Caki2 (cell line): ENCODE results near the gene LBX2. TPM values are rescaled to one million over a fixed set of nuclear protein-coding genes. Genes with fewer than 3 reads are reported as not detected.
A peak's percentile ranks its signal among the peaks of the same experiment; 100 is the strongest.
"Not testable (repeated sequence)": the region's sequence is repeated elsewhere in the genome, so short reads cannot be mapped to it uniquely, and the experiment has no call there.

Source experiments
- DNase-seq: peaks from one replicate; pipeline ENCODE4 v3.0.0-alpha.2; 2015; ENCODE audit warnings: low read depth
- in situ Hi-C: cut with HindIII; loops from 2 replicates; pipeline ENCODE4 v1.10.0; 2016; ENCODE audit warnings: low sequenced_read_pairs, low pct_unique_long_range_greater_than_20kb, mixed read lengths
- total RNA-seq: library from RNA; depleted of rRNA; stranded (reverse); fragments of >200 nt; shearing (Covaris generic); gene quantifications from 2 replicates; pipeline ENCODE4 v1.2.3, GENCODE V29; 2014; ENCODE audit warnings: low replicate concordance

Gene LBX2
- total RNA-seq, 1 experiment from 2014 or later, result 28.5 TPM

DNA sequence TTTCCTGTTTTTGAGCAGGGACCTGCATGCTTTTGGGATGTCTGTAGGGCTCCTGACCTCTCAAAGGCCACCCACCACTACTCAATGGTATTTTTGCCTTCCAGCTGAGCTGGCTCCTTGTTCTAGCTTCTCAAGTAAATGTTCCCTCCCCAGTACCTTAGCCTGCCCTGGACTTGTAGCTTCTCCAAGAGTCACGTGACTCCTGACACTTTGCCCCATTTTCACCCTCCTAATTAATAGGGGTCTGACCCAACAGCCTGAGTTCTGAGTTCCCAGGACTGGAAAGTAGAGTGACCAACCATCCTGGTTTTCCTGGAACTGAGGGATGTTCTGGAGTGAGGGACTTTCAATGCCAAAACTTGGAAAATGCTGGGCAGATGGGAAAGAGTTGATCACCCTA, 4.0 kb downstream of the LBX2 start:
- DNase-seq, result no peak
- in situ Hi-C loops, result no loop called here

DNA sequence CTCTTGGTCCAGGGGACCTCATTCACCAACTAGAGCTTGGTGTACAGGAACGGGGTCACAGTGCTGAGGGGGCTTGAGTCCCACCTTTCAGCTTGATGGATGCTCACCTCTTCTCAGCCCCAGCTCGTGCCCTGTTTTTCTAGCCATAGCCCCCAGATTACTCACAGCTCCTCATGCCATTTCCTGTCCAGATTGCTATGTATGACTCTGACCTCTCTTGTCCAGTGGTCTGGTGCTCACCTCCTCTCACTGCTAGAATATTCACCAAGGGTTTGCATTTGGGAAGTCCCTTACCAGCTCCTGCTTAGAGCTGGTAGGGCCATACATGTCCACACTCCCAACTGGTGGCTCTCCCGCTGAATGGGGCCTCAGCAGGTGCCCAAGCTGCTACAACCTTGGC, 5.9 kb downstream of the LBX2 start:
- in situ Hi-C loops, result no loop called here
- no peak for DNase-seq

GRCh38 chr2:74491648-74492544, 7.5 kb downstream of the LBX2 start:
- in situ Hi-C loops, result no loop called here
- no peak for DNase-seq

DNA sequence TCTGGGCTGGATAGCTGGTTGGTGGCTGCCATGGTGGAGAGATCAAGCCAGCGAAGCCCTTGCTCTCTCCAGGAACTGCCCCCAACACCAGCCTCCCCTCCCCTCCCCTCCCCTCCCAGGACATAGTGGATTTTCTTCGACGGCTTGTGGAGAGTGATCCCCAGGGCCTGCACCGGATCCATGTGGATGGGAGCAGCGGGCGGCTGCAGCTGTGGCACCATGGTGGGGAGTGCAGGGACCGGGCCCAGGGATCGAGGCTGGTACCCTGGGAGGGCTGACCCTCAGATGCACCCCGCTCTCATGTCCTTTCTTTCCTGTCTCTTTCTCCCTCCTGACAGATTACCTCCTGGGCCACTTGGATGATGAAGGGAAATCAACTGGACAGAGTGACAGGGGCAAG, 9.5 kb downstream of the LBX2 start:
- DNase-seq, result no peak
- in situ Hi-C loops, result no loop called here

DNA sequence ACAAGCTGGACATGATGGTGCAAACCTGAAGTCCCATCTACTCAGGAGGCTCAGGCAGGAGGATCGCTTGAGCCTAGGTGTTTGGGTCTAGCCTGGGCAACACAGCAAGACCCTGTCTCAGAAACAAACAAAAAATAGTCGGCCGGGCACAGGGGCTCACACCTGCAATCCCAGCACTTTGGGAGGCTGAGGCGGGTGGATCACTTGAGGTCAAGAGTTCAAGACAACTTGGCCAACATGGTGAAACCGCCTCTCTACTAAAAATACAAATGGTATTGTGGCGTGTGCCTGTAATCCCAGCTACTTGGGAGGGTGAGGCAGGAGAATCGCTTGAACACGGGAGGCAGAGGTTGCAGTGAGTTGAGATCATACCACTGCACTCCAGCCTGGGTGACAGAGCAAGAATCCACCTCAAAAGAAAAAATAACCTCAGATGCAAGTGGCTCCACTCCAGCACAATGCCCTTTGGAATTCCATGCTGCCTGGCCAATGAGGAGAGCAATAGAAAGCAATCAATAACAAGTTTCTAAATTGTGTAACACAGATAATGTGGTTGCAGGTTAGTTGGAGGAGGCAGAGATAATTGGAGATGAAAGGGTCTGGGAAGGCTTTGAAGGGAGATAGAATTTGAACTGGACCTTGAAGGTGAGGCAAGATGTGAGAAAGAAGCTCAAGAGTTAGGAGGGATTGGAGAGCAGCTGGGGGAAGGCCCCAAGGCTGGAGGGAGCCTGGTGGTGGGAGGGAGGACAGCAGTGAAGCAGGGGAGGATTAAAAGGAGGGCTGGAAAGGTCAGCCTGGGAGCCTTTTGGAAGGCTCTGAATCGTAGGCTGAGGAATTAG, 10.5 kb downstream of the LBX2 start:
- in situ Hi-C loops, result no loop called here
- DNase-seq, result no peak

- in situ Hi-C loops, result no loop called here
- no peak for DNase-seq
Measured at GRCh38 chr2:74486141-74486540, 13.3 kb downstream of the LBX2 start.

- in situ Hi-C loops, result not testable (repeated sequence)
Measured at GRCh38 chr2:74483675-74484164, 15.7 kb downstream of the LBX2 start.

DNA sequence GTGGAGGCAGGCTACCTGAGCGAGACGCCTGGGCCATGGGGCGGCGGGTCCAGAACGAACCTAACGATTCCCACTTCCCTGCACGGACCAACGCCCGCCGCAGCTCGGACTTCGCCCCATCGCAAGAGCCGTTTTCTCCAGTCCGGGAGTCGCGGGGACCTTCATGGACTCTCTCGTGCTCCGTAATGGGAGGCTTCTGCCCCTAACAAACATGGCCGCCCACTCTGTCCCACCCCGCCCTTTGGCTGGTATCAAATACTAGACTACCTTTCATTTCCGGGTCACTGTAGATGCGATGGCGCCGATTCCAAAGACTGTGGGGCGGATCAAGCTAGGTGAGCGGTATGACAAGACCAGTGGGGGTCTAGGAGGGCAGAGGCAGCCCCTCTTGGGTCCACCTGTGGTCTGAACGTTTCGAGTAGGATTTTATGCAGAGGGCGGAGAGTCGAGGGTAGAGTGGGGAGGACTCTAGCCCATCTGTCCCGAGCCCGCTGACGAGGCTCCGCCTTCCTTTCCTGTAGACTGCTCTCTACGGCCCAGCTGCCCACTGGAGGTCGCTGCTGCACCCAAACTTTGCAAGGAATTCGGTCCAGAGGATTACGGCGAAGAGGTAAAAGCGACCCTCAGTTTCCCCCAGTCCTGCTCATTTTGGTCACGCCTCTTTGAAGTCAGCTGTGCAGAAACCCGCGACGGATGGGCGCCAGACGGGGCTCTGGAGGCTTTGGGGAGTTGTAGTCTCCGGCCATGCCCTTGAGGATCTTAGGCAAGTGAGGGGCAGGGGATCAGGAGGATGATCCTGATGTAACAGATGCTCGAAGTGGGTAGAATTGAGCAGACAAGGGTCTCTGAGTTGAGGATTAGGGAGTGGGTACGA, 16.4 kb downstream of the LBX2 start, which contains the start of the genes CCDC142 and TTC31:
TSS of gene CCDC142 (minus strand) at position 198 of the 874 bp plus-strand sequence. CDS start at position 37, 161 bp downstream.
TSS of gene TTC31 (plus strand) at position 281 of the 874 bp plus-strand sequence. CDS start at position 296, 15 bp downstream.
- in situ Hi-C loops, result no loop called here

More at GRCh38 chr2:74483675-74484164, 15.7 kb downstream of the LBX2 start:
- DNase-seq, result not testable (repeated sequence)

GRCh38 chr2:74481961-74482800, 17.2 kb downstream of the LBX2 start:
- no peak for DNase-seq
- in situ Hi-C loops, result no loop called here

More for the DNA sequence above, 16.4 kb downstream of the LBX2 start, which contains the start of the genes CCDC142 and TTC31:
- DNase-seq, result peak; percentile 95

DNA sequence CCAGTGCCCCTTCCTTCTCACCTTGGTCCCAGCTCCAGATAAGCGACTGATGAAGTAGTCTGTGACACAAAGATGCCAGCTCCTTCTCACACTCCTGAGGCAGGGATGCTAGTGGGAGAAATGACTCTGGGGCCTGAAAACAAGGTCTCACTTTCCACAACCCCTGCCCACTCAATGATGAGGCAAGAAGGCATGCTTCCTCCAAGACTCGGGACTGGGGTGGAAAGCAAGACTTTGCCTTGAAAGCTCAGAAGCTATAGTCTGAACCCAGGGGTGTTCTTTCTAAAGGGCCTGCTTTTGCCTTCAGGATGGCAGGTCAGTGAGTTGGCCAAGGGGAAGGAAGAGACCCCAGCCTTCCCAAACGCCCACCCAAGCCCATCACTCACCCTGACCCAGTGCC, 18.0 kb downstream of the LBX2 start:
- in situ Hi-C loops, result no loop called here
- no peak for DNase-seq

DNA sequence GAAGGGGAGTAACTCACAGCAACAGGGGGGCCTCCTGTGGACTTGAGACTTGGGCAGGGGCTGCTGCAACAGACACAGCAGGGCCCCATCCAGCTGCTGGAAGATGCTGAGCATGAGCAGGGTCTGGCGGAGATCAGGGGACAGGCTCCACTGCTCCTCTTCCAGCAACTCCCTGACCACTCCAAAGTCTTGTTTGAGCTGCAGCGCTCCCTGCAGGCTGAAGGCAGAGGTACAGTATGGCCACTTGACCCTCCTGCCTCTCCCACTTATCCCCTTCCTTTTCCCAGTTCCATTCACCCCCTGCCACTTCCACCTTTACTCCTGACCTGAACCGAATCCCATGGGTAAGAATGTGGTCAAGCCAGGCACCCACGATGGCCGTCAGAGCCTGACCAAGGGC, 24.5 kb downstream of the LBX2 start:
- in situ Hi-C loops, result no loop called here
- DNase-seq, result no peak

- no peak for DNase-seq
- in situ Hi-C loops, result no loop called here
Measured at GRCh38 chr2:74474481-74474880, 24.9 kb downstream of the LBX2 start.

DNA sequence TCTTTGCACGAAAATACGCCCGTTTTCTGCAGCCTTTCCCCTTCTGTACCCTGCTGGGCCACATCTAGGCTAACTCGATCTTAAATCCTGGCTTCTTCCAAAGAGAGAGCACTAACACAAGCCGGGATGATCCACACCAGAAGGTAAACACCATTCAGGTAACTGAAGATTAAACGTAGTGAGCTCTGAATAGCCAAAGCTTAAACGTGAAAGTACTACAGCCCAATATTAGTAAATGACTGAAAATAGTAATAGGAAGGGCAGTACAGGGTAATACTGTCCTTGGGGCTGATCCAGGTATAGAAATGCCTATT, 26.5 kb downstream of the LBX2 start:
- no peak for DNase-seq
- in situ Hi-C loops, result no loop called here

DNA sequence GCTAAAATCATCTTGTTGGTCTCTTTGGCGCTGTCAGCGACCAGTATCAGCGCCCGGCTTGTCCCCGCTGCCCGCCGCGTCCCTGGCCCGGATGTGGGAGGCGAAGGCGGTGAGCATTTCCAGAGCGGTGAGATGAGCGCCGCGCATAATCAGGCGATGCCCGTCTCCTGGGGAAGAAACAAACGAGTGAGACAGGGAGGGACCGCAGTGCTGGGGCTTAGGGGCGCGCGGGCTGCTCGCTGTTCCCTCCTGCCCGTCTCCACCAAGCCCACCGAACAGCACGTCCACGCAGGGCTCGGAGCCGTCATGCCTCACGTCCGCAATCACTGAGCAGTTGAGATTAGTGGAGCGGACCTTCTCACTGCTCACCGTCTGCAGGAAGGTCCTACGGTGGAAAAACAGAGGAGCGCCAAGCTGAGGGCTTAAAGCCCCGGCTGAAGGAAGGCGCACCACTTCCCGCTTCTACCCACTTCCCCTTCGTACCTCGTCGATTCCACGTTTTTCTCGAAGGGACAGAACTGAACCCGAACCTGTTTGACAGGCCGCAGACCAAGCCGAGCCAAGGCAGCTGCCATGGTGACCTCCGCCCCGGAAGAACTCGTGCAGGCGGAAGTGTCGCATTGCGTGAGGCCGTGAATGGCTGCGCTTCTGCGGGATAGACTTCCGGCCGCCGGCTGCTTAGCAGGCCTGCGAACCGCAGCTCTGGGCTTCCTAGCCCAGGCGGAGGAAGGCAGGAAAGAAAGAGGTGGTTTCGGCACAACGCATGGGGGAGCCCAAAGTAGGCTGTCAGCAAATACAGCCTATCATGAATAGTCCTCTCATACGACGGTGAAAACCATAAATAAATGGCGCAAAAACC, 27.1 kb downstream of the LBX2 start, which contains the start of gene MRPL53:
TSS of gene MRPL53 (minus strand) at position 595 of the 859 bp plus-strand sequence. CDS start at position 575, 20 bp downstream.
- peak; percentile 88 for DNase-seq
- in situ Hi-C loops, result no loop called here

- in situ Hi-C loops, result no loop called here
- DNase-seq, result peak; percentile 47
Measured at GRCh38 chr2:74471332-74472065, 27.9 kb downstream of the LBX2 start.

DNA sequence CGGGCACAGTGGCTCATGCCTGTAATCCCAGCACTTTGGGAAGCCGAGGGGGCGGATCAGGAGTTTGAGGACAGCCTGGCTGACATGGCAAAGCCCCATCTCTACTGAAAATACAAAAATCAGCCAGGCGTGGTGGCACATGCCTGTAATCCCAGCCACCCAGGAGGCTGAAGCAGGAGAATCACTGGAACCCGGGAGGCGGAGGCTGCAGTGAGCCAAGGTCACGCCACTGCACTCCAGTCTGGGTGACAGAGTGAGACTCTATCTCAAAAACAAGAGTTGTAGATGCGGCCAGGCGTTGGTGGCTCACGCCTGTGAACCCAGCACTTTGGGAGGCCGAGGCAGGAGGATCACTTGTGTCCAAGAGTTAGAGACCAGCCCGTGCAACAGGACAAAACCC, 28.7 kb downstream of the LBX2 start:
- in situ Hi-C loops, DNase-seq: not testable (repeated sequence)
